ENCODE measurements around the gene TRIM46. TPM values are rescaled to one million over a fixed set of nuclear protein-coding genes. Genes with fewer than 3 reads are reported as not detected.

The TRIM46 gene
- total and polyA plus RNA-seq, 7 experiments from 2014 or later, result 0.69 to 21.9 (median 4.0) TPM

DNA sequence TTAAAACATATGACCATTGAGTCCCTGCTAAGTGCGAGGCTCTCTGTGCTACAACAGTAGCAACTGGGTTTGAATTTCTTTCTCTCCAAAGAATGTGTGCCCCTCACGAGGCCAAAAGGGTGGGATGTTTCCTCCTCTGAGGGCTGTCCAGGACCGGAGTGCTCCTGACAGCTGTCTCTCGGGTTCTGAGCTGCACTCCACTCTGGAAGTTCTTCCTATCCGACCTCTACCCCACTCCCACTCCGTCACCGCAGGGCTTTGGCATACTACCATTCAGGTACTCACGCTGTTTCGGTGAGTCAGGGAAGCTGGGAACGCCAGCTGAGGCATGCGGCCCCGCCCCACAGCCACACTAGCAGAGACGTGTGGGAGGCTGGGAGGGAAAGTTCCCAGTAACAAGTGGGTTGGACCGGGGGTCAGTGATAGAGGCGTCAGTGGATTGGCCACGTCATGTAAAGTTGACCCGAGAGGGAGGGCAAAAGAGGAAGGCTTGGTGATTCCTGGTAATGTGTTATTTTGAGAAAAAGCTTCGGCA is 38.7 kb upstream of the TRIM46 start:
- Mint-ChIP-seq H3K36me3 (peaks cover 0 to 14% (median 4%) of the 10 kb centered on the region in 5 donors), H3K4me1 (peaks cover 41 to 59% (median 45%) of the 10 kb centered on the region in 7 donors), H3K27me3 (peaks cover 0 to 4% (median 0%) of the 10 kb centered on the region in 5 donors), H3K27ac (peak overlapping the region; percentile 95 to 100 (median 98)), H3K4me3 (peak overlapping the region; percentile 91 to 100 (median 98)), H3K9me3 (no peaks in the 10 kb centered on the region)
- intact Hi-C loops (cut with micrococcal nuclease), result loop anchor here (1.0 to 5.0 kb wide), 8 partner anchors 8 to 576 kb away; partner anchors contain the start of genes ADAR (in 1 of the 2), EFNA1 (in 1 of the 2), RUSC1 (in 1 of the 2) and UBE2Q1 (in 1 of the 2)
- ChIA-PET CTCF (interaction anchor here (0.6 to 3.0 kb wide), 4 partner anchors 39 to 111 kb away, joined by 3 to 14 read pairs (median 4); no protein-coding TSS in a partner anchor), POLR2A (interaction anchor here (0.6 to 1.9 kb wide), 5 partner anchors 9 to 179 kb away, joined by 3 to 7 read pairs (median 4); partner anchors contain the start of gene PBXIP1)
- peak in 2 of 9 donors; percentile 24 to 77 for DNase-seq
- no peaks in the 10 kb centered on the region for H3K9me3 ChIP-seq (ENCODE audit: control insufficient read depth in 2 of 3, low read length in 3 of 3)
- no peaks in the 10 kb centered on the region for H3K27me3 ChIP-seq (ENCODE audit: control insufficient read depth in 2 of 2, insufficient read depth in 2 of 2, low read length in 2 of 2)
- peaks cover 0 to 26% (median 0%) of the 10 kb centered on the region in 3 experiments for H3K36me3 ChIP-seq (ENCODE audit: control insufficient read depth in 2 of 3, insufficient read depth in 3 of 3, low read length in 3 of 3)
- peak; percentile 39 for ATAC-seq
- peak overlapping the region; percentile 99 for H3K27ac ChIP-seq (ENCODE audit: low read depth, low read length)
- H3K4me1 ChIP-seq (ENCODE audit: control insufficient read depth in 2 of 2, insufficient read depth in 2 of 2, low read length in 2 of 2), result peaks cover 6 to 21% of the 10 kb centered on the region in 2 donors
- H3K4me3 ChIP-seq (ENCODE audit: low read length), result peak overlapping the region; percentile 99

DNA sequence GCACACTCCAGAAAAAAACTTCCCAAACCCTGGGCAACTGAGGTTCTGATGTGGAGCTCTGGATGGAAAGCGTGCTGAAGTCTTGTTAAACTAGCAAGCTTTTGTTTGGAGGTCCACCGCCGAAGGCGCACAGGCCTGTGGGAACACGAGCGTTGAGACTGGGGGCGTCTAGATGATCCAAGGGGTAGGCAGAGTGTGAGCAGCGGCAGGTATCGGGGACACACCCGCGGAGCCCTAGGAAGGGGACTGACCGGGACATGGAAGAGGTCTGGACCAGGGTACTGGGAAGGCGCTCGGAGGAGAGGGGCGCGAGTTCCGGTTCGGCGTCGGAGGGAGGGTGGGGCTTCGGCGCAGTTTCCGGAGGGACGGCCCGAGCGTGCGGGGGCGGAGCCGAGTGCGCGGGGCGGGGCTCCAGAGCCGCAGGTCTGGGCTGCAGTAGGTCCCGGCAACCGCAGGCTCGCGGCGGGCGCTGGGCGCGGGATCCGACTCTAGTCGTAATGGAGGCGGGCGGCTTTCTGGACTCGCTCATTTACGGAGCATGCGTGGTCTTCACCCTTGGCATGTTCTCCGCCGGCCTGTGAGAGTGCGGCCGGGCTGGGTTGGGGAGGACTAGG is 38.1 kb upstream of the TRIM46 start, which contains the start of gene SLC50A1:
Gene SLC50A1, plus strand, starts transcription at position 438 of the 614 bp plus-strand sequence. Its CDS starts 60 bp downstream, at position 498.
- Histone ChIP-seq H3K36me3 (ENCODE audit: control insufficient read depth in 2 of 3, insufficient read depth in 3 of 3, low read length in 3 of 3) (peaks cover 0 to 29% (median 0%) of the 10 kb centered on the region in 3 experiments), H3K4me1 (ENCODE audit: control insufficient read depth in 2 of 2, insufficient read depth in 2 of 2, low read length in 2 of 2) (peaks cover 8 to 15% of the 10 kb centered on the region in 2 donors), H3K27ac (ENCODE audit: low read depth, low read length) (peak within 1 kb of the TSS; percentile 99), H3K9me3 (ENCODE audit: control insufficient read depth in 2 of 3, low read length in 3 of 3) (no peaks in the 10 kb centered on the region), H3K4me3 (ENCODE audit: low read length) (peak within 1 kb of the TSS; percentile 99), H3K27me3 (ENCODE audit: control insufficient read depth in 2 of 2, insufficient read depth in 2 of 2, low read length in 2 of 2) (no peaks in the 10 kb centered on the region)
- peak; percentile 86 to 96 (median 90) for DNase-seq
- ChIA-PET POLR2A (interaction anchor here (0.5 to 1.9 kb wide), 7 partner anchors 8 to 180 kb away, joined by 3 to 7 read pairs (median 4); partner anchors contain the start of gene PBXIP1), CTCF (interaction anchor here (0.6 to 3.0 kb wide), 5 partner anchors 9 to 112 kb away, joined by 3 to 14 read pairs (median 4); no protein-coding TSS in a partner anchor)
- Mint-ChIP-seq H3K27me3 (peaks cover 0 to 2% (median 0%) of the 10 kb centered on the region in 5 donors), H3K36me3 (peaks cover 0 to 17% (median 4%) of the 10 kb centered on the region in 5 donors), H3K4me1 (peaks cover 41 to 58% (median 46%) of the 10 kb centered on the region in 7 donors), H3K27ac (peak within 1 kb of the TSS; percentile 95 to 100 (median 98)), H3K4me3 (peak within 1 kb of the TSS; percentile 91 to 100 (median 98)), H3K9me3 (no peaks in the 10 kb centered on the region)
- peak; percentile 93 for ATAC-seq
- intact Hi-C loops (cut with micrococcal nuclease), result loop anchor here (1.0 to 5.0 kb wide), 10 partner anchors 8 to 577 kb away; partner anchors contain the start of genes EFNA1 (in 2 of the 2), ADAR (in 1 of the 2), KRTCAP2 (in 1 of the 2) and RUSC1 (in 1 of the 2)

DNA sequence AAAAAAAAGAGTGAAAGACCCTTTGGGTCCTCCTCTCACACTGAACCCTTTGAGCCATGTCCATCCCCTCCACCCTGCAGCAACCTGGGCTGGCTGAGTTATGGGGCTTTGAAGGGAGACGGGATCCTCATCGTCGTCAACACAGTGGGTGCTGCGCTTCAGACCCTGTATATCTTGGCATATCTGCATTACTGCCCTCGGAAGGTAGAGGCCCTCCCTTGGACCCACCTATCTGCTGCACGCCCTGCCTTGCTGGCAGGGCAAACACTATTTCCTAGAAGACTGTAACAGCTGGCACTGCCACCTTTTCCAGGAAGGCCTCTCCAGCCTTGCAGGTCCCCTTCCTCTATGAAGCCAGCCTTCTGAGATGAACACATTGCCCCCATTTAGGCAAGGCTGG is 36.9 kb upstream of the TRIM46 start:
- Histone ChIP-seq H3K4me1 (ENCODE audit: control insufficient read depth in 2 of 2, insufficient read depth in 2 of 2, low read length in 2 of 2) (peaks cover 10 to 15% of the 10 kb centered on the region in 2 donors), H3K4me3 (ENCODE audit: low read length) (peak overlapping the region; percentile 19), H3K27me3 (ENCODE audit: control insufficient read depth in 2 of 2, insufficient read depth in 2 of 2, low read length in 2 of 2) (no peaks in the 10 kb centered on the region), H3K27ac (ENCODE audit: low read depth, low read length) (peak overlapping the region; percentile 99), H3K9me3 (ENCODE audit: control insufficient read depth in 2 of 3, low read length in 3 of 3) (no peaks in the 10 kb centered on the region), H3K36me3 (ENCODE audit: control insufficient read depth in 2 of 3, insufficient read depth in 3 of 3, low read length in 3 of 3) (peaks cover 0 to 21% (median 0%) of the 10 kb centered on the region in 3 experiments)
- no peaks in the 10 kb centered on the region for H3K27me3 Mint-ChIP-seq
- peak overlapping the region; percentile 91 to 100 (median 98) for H3K4me3 Mint-ChIP-seq
- CTCF ChIA-PET, result interaction anchor here (1.4 to 2.4 kb wide), 3 partner anchors 36 to 51 kb away, joined by 4 to 7 read pairs (median 6); partner anchors contain the start of gene KRTCAP2
- peak in 5 of 9 donors; percentile 13 to 33 (median 18) for DNase-seq
- H3K9me3 Mint-ChIP-seq, result no peaks in the 10 kb centered on the region
- ATAC-seq, result no peak
- intact Hi-C loops (cut with micrococcal nuclease), result loop anchor here (1.0 to 5.0 kb wide), 7 partner anchors 9 to 529 kb away; partner anchors contain the start of genes ADAR (in 1 of the 2), EFNA1 (in 1 of the 2), KRTCAP2 (in 1 of the 2) and RUSC1 (in 1 of the 2)
- H3K27ac Mint-ChIP-seq, result peak overlapping the region; percentile 95 to 100 (median 98)
- H3K36me3 Mint-ChIP-seq, result peaks cover 0 to 17% (median 2%) of the 10 kb centered on the region in 5 donors
- H3K4me1 Mint-ChIP-seq, result peaks cover 35 to 53% (median 46%) of the 10 kb centered on the region in 7 donors
- POLR2A ChIA-PET, result interaction anchor here (0.6 to 1.3 kb wide), 5 partner anchors 9 to 1352 kb away, joined by 3 to 4 read pairs (median 3); partner anchors contain the start of genes EFNA1 and KRTCAP2

DNA sequence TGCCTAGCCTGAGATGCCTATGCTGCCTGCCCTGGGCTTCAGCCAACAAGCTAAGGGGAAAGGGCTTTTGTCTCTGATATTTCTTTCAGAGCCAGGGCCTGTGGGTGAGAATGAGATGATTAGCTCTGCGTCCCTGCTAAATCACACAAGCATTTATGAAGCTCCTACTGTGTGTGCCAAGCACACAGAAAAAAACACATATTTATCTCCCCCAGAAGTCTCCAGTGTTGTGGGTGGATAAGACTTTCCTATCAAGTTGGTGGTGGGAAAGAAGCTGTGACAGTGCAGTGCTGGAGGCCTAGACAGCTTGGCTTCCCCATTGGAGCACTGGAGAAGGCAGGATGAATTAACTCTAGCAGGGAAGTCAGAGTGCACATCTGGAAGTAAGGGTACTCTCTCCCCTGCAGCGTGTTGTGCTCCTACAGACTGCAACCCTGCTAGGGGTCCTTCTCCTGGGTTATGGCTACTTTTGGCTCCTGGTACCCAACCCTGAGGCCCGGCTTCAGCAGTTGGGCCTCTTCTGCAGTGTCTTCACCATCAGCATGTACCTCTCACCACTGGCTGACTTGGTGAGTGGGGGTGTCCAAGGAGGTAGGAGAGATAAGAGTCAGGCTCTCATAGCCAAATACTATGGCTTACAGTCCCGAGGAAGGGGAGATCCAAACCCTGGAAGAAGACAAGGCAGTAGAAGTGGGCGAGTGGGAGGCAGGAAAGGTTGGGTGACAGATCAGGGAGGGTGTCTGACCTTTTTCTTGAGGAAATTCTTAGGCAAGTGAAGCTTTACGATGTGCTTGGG is 36.3 kb upstream of the TRIM46 start:
- H3K4me1 Mint-ChIP-seq, result peaks cover 35 to 53% (median 44%) of the 10 kb centered on the region in 7 donors
- ATAC-seq, result no peak

DNA sequence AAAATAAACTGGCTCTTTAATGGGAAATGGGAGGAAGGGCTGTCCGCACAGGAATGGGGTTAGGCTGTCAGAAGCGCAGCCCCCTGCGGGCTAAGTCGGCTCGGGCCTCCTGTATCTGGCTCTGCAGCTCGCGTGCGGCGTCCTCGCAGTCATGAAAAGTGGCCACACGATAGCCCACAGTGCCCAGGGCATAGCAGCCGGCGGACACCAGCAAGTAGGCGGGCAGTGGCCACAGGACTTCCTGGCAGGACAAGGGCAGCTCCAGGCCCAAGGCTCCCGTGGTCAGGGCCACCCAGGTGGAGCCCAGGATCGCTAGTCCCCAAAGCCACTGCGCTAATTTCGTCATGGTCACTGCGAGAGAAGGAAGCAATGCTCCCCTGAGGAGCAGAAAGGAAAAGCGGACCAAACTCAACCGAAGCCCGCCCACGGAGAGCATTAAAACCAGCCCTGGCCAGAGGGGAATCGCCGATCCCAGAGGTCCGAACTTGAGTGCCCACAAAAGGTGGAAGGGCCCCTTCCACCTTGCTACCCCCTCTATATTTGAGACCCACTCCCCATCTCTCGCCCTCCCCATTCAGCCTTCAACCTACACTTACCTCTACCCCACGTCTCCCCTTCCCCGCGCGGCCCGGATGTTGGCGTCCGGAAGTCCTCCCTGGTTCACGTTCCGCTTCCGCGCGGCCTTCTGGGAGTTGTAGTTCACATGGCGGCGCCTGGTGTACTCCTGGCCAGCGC is 33.6 kb upstream of the TRIM46 start, which contains the start of gene DPM3:
Gene DPM3, minus strand, starts transcription at position 637 of the 735 bp plus-strand sequence. Its CDS starts 291 bp downstream, at position 346.
- no peaks in the 10 kb centered on the region for H3K27me3 ChIP-seq (ENCODE audit: control insufficient read depth in 2 of 2, insufficient read depth in 2 of 2, low read length in 2 of 2)
- Mint-ChIP-seq H3K27me3 (peaks cover 0 to 3% (median 0%) of the 10 kb centered on the region in 5 donors), H3K4me3 (peak within 1 kb of the TSS; percentile 88 to 100 (median 97)), H3K27ac (peak within 1 kb of the TSS; percentile 85 to 99 (median 93)), H3K4me1 (peaks cover 23 to 46% (median 37%) of the 10 kb centered on the region in 7 donors), H3K9me3 (no peaks in the 10 kb centered on the region), H3K36me3 (peaks cover 0 to 17% (median 0%) of the 10 kb centered on the region in 5 donors)
- peaks cover 0 to 12% (median 0%) of the 10 kb centered on the region in 3 experiments for H3K36me3 ChIP-seq (ENCODE audit: control insufficient read depth in 2 of 3, insufficient read depth in 3 of 3, low read length in 3 of 3)
- POLR2A ChIA-PET, result interaction anchor here (0.7 to 0.9 kb wide), 2 partner anchors 10 to 12 kb away, joined by 3 read pairs; partner anchors contain the start of gene EFNA1
- peak within 1 kb of the TSS; percentile 86 for H3K27ac ChIP-seq (ENCODE audit: low read depth, low read length)
- ATAC-seq, result peak; percentile 70
- peaks cover 6 to 12% of the 10 kb centered on the region in 2 donors for H3K4me1 ChIP-seq (ENCODE audit: control insufficient read depth in 2 of 2, insufficient read depth in 2 of 2, low read length in 2 of 2)
- DNase-seq, result peak; percentile 72 to 91 (median 83)
- intact Hi-C loops (cut with micrococcal nuclease), result loop anchor here (1.0 to 5.0 kb wide), 8 partner anchors 12 to 533 kb away; partner anchors contain the start of genes KRTCAP2 (in 2 of the 2), TRIM46 (in 2 of the 2), ADAR (in 1 of the 2) and RUSC1 (in 1 of the 2)
- CTCF ChIA-PET, result interaction anchor here (0.6 kb wide), 1 partner anchor 12 kb away, joined by 3 read pairs; no protein-coding TSS in a partner anchor
- H3K9me3 ChIP-seq (ENCODE audit: control insufficient read depth in 2 of 3, low read length in 3 of 3), result no peaks in the 10 kb centered on the region
- peak within 1 kb of the TSS; percentile 81 for H3K4me3 ChIP-seq (ENCODE audit: low read length)

More for the DNA sequence above, 36.3 kb upstream of the TRIM46 start:
- Histone ChIP-seq H3K4me1 (ENCODE audit: control insufficient read depth in 2 of 2, insufficient read depth in 2 of 2, low read length in 2 of 2) (peaks cover 10 to 15% of the 10 kb centered on the region in 2 donors), H3K27me3 (ENCODE audit: control insufficient read depth in 2 of 2, insufficient read depth in 2 of 2, low read length in 2 of 2) (no peaks in the 10 kb centered on the region), H3K9me3 (ENCODE audit: control insufficient read depth in 2 of 3, low read length in 3 of 3) (no peaks in the 10 kb centered on the region), H3K36me3 (ENCODE audit: control insufficient read depth in 2 of 3, insufficient read depth in 3 of 3, low read length in 3 of 3) (peaks cover 0 to 19% (median 0%) of the 10 kb centered on the region in 3 experiments), H3K27ac (ENCODE audit: low read depth, low read length) (peak overlapping the region; percentile 99), H3K4me3 (ENCODE audit: low read length) (peak overlapping the region; percentile 19)
- CTCF ChIA-PET, result interaction anchor here (0.5 to 2.4 kb wide), 4 partner anchors 35 to 160 kb away, joined by 3 to 7 read pairs (median 5); partner anchors contain the start of gene KRTCAP2
- Mint-ChIP-seq H3K27me3 (no peaks in the 10 kb centered on the region), H3K27ac (peak overlapping the region; percentile 95 to 100 (median 98)), H3K36me3 (peaks cover 0 to 17% (median 2%) of the 10 kb centered on the region in 5 donors), H3K9me3 (no peaks in the 10 kb centered on the region), H3K4me3 (peak overlapping the region; percentile 91 to 100 (median 98))
- intact Hi-C loops (cut with micrococcal nuclease), result loop anchor here (5.0 kb wide), 4 partner anchors 55 to 530 kb away; partner anchors contain the start of genes ADAR (in 1 of the 2) and RUSC1 (in 1 of the 2)
- no peak for DNase-seq
- POLR2A ChIA-PET, result interaction anchor here (0.6 to 1.3 kb wide), 4 partner anchors 9 to 797 kb away, joined by 3 to 4 read pairs (median 4); partner anchors contain the start of genes EFNA1 and KRTCAP2

Measured in naive thymus-derived CD4-positive, alpha-beta T cell (primary cell).